HEK293 (cell line): ENCODE data around the gene ACTN4.

Source experiments
- CTCF ChIA-PET: fragments of 350-600 bp; formaldehyde crosslinking; extraction: SDS; loops from one replicate; lab custom pipeline; 2021; ENCODE audit warnings: antibody characterized with exemption; lab: Yijun Ruan, JAX
- POLR2A ChIA-PET: fragments of 300-600 bp; formaldehyde crosslinking; extraction: SDS; loops from one replicate; lab custom pipeline; 2020; ENCODE audit warnings: antibody characterized with exemption, inconsistent platforms; lab: Yijun Ruan, JAX
- H3K27ac ChIP-seq: fragments of 200-500 bp; sonication (Bioruptor generic); 2 replicates; pipeline ENCODE4 v1.5.1; 2014; ENCODE audit warnings: low read depth, low read length, control low read depth, inconsistent platforms; ENCODE audit errors: extremely low read depth
- H3K36me3 ChIP-seq, 2 experiments: fragments of 200-500 bp in 1 of 2; sonication (Bioruptor generic) in 1 of 2; 1 replicate in 1 of 2; 2 replicates in 1 of 2; pipeline ENCODE4 v1.5.1; 2014 to 2017; ENCODE audit warnings: inconsistent platforms in 2 of 2, low read length in 2 of 2; ENCODE audit not compliant: control insufficient read depth in 2 of 2, insufficient read depth in 1 of 2
- H3K4me1 ChIP-seq: fragments of 200-500 bp; sonication (Bioruptor generic); 2 replicates; pipeline ENCODE4 v1.5.1; 2014; ENCODE audit warnings: mild to moderate bottlenecking, low read length, inconsistent platforms; ENCODE audit not compliant: control insufficient read depth, insufficient read depth
- H3K4me3 ChIP-seq: 2 replicates; pipeline ENCODE4 v1.5.1; 2011; ENCODE audit warnings: low read depth, mild to moderate bottlenecking, control low read depth, low read length, moderate library complexity
- H3K9me3 ChIP-seq: fragments of 200-500 bp; sonication (Bioruptor generic); 2 replicates; pipeline ENCODE4 v1.5.1; 2014; ENCODE audit warnings: low read depth, low read length, inconsistent platforms; ENCODE audit not compliant: control insufficient read depth, insufficient read depth
- HOXA7 ChIP-seq: sonication (generic); formaldehyde crosslinking; IDR thresholded peaks from 2 replicates; pipeline ENCODE4 v1.8.1; 2022; ENCODE audit warnings: missing genetic modification reagents, borderline replicate concordance
- HOXD13 ChIP-seq: sonication (generic); formaldehyde crosslinking; IDR thresholded peaks from 2 replicates; pipeline ENCODE4 v1.8.0; 2022; ENCODE audit warnings: missing genetic modification reagents, borderline replicate concordance
- KLF8 ChIP-seq: fragments of 450-650 bp; formaldehyde crosslinking; IDR thresholded peaks from 2 replicates; pipeline ENCODE4 v1.5.1; 2016; ENCODE audit warnings: missing biosample characterization, missing genetic modification characterization
- MZF1 ChIP-seq: fragments of 450-650 bp; formaldehyde crosslinking; IDR thresholded peaks from 2 replicates; pipeline ENCODE4 v1.5.1; 2017; ENCODE audit warnings: missing biosample characterization, missing genetic modification characterization, borderline replicate concordance
- REPIN1 ChIP-seq: fragments of 450-650 bp; formaldehyde crosslinking; IDR thresholded peaks from 2 replicates; pipeline ENCODE4 v1.5.1; 2017; ENCODE audit warnings: missing biosample characterization, missing genetic modification characterization, low read depth
- ZBTB8A ChIP-seq: fragments of 450-650 bp; formaldehyde crosslinking; IDR thresholded peaks from 2 replicates; pipeline ENCODE4 v1.5.1; 2016; ENCODE audit warnings: missing biosample characterization, missing genetic modification characterization
- ZNF121 ChIP-seq: fragments of 450-650 bp; formaldehyde crosslinking; IDR thresholded peaks from 2 replicates; pipeline ENCODE4 v1.5.1; 2016; ENCODE audit warnings: missing biosample characterization, missing genetic modification characterization
- ZNF174 ChIP-seq: fragments of 450-650 bp; formaldehyde crosslinking; IDR thresholded peaks from 2 replicates; pipeline ENCODE4 v1.5.0; 2017; ENCODE audit warnings: missing biosample characterization, mild to moderate bottlenecking, missing genetic modification characterization
- ZNF366 ChIP-seq: fragments of 450-650 bp; formaldehyde crosslinking; conservative IDR thresholded peaks from 2 replicates; pipeline ENCODE4 v1.5.1; 2016; ENCODE audit warnings: missing biosample characterization, missing genetic modification characterization
- ZNF416 ChIP-seq: fragments of 450-650 bp; formaldehyde crosslinking; IDR thresholded peaks from 2 replicates; pipeline ENCODE4 v1.5.1; 2016; ENCODE audit warnings: missing biosample characterization, missing genetic modification characterization
- ZNF433 ChIP-seq: fragments of 450-650 bp; formaldehyde crosslinking; IDR thresholded peaks from 2 replicates; pipeline ENCODE4 v1.5.1; 2016; ENCODE audit warnings: missing biosample characterization, missing genetic modification characterization, low read depth
- ZNF48 ChIP-seq: fragments of 450-650 bp; formaldehyde crosslinking; IDR thresholded peaks from 2 replicates; pipeline ENCODE4 v1.5.1; 2016; ENCODE audit warnings: missing biosample characterization, missing genetic modification characterization
- ZNF501 ChIP-seq: fragments of 450-650 bp; formaldehyde crosslinking; IDR thresholded peaks from 2 replicates; pipeline ENCODE4 v1.5.1; 2016; ENCODE audit warnings: missing biosample characterization, missing genetic modification characterization
- ZNF624 ChIP-seq: fragments of 450-650 bp; formaldehyde crosslinking; IDR thresholded peaks from 2 replicates; pipeline ENCODE4 v1.5.1; 2017; ENCODE audit warnings: missing biosample characterization, missing genetic modification characterization
- ZNF654 ChIP-seq: fragments of 450-650 bp; formaldehyde crosslinking; IDR thresholded peaks from 2 replicates; pipeline ENCODE4 v1.5.1; 2016; ENCODE audit warnings: low read depth, missing biosample characterization, missing genetic modification characterization
- ZNF670 ChIP-seq: fragments of 450-650 bp; formaldehyde crosslinking; IDR thresholded peaks from 2 replicates; pipeline ENCODE4 v1.5.1; 2016; ENCODE audit warnings: missing biosample characterization, missing genetic modification characterization, low read depth
- ZNF707 ChIP-seq: fragments of 450-650 bp; formaldehyde crosslinking; IDR thresholded peaks from 2 replicates; pipeline ENCODE4 v1.5.1; 2016; ENCODE audit warnings: missing biosample characterization, missing genetic modification characterization
- TF ChIP-seq, protein P1 (sequence below): fragments of 450-650 bp; formaldehyde crosslinking; IDR thresholded peaks from 2 replicates; pipeline ENCODE4 v1.5.1; 2017; ENCODE audit warnings: missing biosample characterization, mild to moderate bottlenecking, missing genetic modification characterization, moderate library complexity
- TF ChIP-seq, protein P2 (sequence below): fragments of 450-650 bp; IDR thresholded peaks from 2 replicates; pipeline ENCODE4 v1.5.1; 2018; ENCODE audit warnings: missing biosample characterization, missing genetic modification characterization
- TF ChIP-seq, protein P3 (sequence below): fragments of 450-650 bp; formaldehyde crosslinking; IDR thresholded peaks from 2 replicates; pipeline ENCODE4 v1.5.1; 2017; ENCODE audit warnings: missing biosample characterization, missing genetic modification characterization
- TF ChIP-seq, protein P4 (sequence below): fragments of 450-650 bp; formaldehyde crosslinking; conservative IDR thresholded peaks from 2 replicates; pipeline ENCODE4 v1.5.1; 2016; ENCODE audit warnings: low read depth, missing biosample characterization, missing genetic modification characterization
- TF ChIP-seq, protein P5 (sequence below): fragments of 450-650 bp; formaldehyde crosslinking; IDR thresholded peaks from 2 replicates; pipeline ENCODE4 v1.5.1; 2016; ENCODE audit warnings: missing biosample characterization, missing genetic modification characterization

ACTN4 gene

DNA sequence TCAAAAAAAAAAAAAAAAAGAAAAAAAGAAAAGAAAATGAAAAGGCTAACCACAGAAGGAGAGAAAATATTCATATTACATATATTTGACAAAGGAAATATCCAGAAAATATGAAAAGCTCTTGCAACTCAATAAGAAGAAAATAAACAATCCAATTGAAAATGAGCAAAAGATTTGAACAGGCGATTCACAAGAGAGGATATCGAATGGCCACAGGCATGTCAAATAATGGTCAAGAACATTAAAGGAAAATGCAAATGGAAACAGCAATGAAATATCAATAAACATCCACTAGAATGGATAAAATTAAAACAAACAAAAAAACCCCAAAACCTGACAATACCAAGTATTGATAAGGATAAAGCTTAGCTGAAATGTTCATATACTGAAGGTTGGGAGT lies 117.8 kb downstream of the ACTN4 start:
- Histone ChIP-seq H3K9me3 (no peaks in the 10 kb centered on the region), H3K4me1 (no peaks in the 10 kb centered on the region), H3K4me3 (no peak overlapping the region), H3K27ac (no peak overlapping the region), H3K36me3 (no peaks in the 10 kb centered on the region)
- POLR2A ChIA-PET = interaction anchor here (0.7 kb wide), 2 partner anchors 118 to 128 kb away, joined by 3 to 6 read pairs; partner anchors contain the start of gene ACTN4
- TF ChIP-seq, protein P1, sequence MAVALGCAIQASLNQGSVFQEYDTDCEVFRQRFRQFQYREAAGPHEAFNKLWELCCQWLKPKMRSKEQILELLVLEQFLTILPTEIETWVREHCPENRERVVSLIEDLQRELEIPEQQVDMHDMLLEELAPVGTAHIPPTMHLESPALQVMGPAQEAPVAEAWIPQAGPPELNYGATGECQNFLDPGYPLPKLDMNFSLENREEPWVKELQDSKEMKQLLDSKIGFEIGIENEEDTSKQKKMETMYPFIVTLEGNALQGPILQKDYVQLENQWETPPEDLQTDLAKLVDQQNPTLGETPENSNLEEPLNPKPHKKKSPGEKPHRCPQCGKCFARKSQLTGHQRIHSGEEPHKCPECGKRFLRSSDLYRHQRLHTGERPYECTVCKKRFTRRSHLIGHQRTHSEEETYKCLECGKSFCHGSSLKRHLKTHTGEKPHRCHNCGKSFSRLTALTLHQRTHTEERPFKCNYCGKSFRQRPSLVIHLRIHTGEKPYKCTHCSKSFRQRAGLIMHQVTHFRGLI (tag by site-specific recombination) = no peak
- TF ChIP-seq ZBTB8A (tag by site-specific recombination) (no peak), KLF8 (tag by site-specific recombination) (0 out of 2 replicates have a peak, but pooled peaks have one; percentile 6), ZNF121 (tag by site-specific recombination) (no peak)
- TF ChIP-seq, protein P2, sequence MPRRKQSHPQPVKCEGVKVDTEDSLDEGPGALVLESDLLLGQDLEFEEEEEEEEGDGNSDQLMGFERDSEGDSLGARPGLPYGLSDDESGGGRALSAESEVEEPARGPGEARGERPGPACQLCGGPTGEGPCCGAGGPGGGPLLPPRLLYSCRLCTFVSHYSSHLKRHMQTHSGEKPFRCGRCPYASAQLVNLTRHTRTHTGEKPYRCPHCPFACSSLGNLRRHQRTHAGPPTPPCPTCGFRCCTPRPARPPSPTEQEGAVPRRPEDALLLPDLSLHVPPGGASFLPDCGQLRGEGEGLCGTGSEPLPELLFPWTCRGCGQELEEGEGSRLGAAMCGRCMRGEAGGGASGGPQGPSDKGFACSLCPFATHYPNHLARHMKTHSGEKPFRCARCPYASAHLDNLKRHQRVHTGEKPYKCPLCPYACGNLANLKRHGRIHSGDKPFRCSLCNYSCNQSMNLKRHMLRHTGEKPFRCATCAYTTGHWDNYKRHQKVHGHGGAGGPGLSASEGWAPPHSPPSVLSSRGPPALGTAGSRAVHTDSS (tag by site-specific recombination) = no peak
- CTCF ChIA-PET = interaction anchor here (1.0 to 1.1 kb wide), 2 partner anchors 122 to 287 kb away, joined by 3 to 4 read pairs; no protein-coding TSS in a partner anchor

DNA sequence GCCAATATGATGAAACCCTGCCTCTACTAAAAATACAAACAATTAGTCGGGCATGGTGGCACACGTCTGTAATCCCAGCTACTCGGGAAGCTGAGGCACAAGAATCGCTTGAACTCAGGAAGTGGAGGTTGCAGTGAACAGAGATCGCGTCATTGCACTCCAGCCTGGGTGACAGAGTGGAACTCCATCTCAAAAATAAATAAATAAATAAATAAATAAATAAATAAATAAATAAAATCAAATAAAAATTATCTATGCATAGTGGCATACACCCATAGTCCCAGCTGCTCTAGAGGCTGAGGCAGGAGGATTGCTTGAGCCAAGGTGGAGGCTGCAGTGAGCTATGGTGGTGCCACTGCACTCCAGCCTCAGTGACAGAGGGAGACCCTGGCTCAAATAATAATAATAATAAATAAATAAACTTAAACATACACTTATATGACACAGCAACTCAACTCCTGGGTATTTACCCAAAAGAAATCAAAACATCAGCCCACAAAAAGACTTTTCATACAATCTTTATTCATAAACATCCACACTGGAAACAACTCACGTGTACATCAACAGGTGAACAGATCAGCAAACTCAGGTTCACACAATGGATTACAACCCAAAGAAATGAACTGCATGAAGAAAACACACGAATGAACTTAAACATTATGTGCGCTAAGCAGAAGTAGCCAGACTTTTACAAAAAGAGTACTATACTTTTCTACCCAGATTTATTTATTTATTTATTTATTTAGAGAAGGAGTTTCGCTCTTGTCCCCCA lies 119.0 kb downstream of the ACTN4 start:
- no peak overlapping the region for H3K4me3 ChIP-seq
- H3K27ac ChIP-seq = no peak overlapping the region
- H3K4me1 ChIP-seq = no peaks in the 10 kb centered on the region
- no peaks in the 10 kb centered on the region for H3K36me3 ChIP-seq
- POLR2A ChIA-PET = no interaction called here
- CTCF ChIA-PET = interaction anchor here (1.0 to 1.1 kb wide), 2 partner anchors 121 to 364 kb away, joined by 3 to 4 read pairs; partner anchors contain the start of gene FAM98C
- H3K9me3 ChIP-seq = no peaks in the 10 kb centered on the region
- TF ChIP-seq, protein P3, sequence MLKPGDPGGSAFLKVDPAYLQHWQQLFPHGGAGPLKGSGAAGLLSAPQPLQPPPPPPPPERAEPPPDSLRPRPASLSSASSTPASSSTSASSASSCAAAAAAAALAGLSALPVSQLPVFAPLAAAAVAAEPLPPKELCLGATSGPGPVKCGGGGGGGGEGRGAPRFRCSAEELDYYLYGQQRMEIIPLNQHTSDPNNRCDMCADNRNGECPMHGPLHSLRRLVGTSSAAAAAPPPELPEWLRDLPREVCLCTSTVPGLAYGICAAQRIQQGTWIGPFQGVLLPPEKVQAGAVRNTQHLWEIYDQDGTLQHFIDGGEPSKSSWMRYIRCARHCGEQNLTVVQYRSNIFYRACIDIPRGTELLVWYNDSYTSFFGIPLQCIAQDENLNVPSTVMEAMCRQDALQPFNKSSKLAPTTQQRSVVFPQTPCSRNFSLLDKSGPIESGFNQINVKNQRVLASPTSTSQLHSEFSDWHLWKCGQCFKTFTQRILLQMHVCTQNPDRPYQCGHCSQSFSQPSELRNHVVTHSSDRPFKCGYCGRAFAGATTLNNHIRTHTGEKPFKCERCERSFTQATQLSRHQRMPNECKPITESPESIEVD (tag by site-specific recombination) = no peak
- TF ChIP-seq ZNF670 (no peak), ZNF501 (tag by site-specific recombination) (peak; percentile 80; the same call in 1 of the 2 replicates), ZNF624 (no peak), HOXD13 (CRISPR knock-in tag) (no peak), ZNF366 (peak; percentile 55), ZNF416 (tag by site-specific recombination) (no peak), ZNF174 (tag by site-specific recombination) (no peak), REPIN1 (tag by site-specific recombination) (no peak; the same call in 1 of the 2 replicates), ZNF433 (peak; percentile 94), ZNF707 (tag by site-specific recombination) (no peak), MZF1 (tag by site-specific recombination) (peak; percentile 64; the same call in 1 of the 2 replicates), HOXA7 (CRISPR knock-in tag) (no peak), ZNF48 (tag by site-specific recombination) (no peak), ZNF654 (tag by site-specific recombination) (peak; percentile 52)
- TF ChIP-seq, protein P4, sequence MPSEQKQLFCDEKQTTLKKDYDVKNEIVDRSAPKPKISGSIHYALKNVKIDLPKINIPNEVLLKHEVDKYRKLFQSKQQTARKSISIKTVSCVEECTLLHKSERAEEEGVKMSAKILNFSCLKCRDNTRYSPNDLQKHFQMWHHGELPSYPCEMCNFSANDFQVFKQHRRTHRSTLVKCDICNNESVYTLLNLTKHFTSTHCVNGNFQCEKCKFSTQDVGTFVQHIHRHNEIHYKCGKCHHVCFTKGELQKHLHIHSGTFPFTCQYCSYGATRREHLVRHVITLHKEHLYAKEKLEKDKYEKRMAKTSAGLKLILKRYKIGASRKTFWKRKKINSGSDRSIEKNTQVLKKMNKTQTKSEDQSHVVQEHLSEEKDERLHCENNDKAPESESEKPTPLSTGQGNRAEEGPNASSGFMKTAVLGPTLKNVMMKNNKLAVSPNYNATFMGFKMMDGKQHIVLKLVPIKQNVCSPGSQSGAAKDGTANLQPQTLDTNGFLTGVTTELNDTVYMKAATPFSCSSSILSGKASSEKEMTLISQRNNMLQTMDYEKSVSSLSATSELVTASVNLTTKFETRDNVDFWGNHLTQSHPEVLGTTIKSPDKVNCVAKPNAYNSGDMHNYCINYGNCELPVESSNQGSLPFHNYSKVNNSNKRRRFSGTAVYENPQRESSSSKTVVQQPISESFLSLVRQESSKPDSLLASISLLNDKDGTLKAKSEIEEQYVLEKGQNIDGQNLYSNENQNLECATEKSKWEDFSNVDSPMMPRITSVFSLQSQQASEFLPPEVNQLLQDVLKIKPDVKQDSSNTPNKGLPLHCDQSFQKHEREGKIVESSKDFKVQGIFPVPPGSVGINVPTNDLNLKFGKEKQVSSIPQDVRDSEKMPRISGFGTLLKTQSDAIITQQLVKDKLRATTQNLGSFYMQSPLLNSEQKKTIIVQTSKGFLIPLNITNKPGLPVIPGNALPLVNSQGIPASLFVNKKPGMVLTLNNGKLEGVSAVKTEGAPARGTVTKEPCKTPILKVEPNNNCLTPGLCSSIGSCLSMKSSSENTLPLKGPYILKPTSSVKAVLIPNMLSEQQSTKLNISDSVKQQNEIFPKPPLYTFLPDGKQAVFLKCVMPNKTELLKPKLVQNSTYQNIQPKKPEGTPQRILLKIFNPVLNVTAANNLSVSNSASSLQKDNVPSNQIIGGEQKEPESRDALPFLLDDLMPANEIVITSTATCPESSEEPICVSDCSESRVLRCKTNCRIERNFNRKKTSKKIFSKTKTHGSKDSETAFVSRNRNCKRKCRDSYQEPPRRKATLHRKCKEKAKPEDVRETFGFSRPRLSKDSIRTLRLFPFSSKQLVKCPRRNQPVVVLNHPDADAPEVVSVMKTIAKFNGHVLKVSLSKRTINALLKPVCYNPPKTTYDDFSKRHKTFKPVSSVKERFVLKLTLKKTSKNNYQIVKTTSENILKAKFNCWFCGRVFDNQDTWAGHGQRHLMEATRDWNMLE = peak; percentile 98
- TF ChIP-seq, protein P5, sequence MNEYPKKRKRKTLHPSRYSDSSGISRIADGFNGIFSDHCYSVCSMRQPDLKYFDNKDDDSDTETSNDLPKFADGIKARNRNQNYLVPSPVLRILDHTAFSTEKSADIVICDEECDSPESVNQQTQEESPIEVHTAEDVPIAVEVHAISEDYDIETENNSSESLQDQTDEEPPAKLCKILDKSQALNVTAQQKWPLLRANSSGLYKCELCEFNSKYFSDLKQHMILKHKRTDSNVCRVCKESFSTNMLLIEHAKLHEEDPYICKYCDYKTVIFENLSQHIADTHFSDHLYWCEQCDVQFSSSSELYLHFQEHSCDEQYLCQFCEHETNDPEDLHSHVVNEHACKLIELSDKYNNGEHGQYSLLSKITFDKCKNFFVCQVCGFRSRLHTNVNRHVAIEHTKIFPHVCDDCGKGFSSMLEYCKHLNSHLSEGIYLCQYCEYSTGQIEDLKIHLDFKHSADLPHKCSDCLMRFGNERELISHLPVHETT (tag by site-specific recombination) = 0 out of 2 replicates have a peak, but pooled peaks have one; percentile 54
